Activated gamma-delta T cell treated with anti-CD3 and anti-CD28 coated beads, Interleukin-2, amount 50 U/mL, for 16 hours (primary cell): ENCODE data around the gene GHRH.

Experiments
- DNase-seq: peaks from one replicate; pipeline ENCODE4 v3.0.0-alpha.2; 2020; ENCODE audit warnings: low read depth

The GHRH gene

DNA sequence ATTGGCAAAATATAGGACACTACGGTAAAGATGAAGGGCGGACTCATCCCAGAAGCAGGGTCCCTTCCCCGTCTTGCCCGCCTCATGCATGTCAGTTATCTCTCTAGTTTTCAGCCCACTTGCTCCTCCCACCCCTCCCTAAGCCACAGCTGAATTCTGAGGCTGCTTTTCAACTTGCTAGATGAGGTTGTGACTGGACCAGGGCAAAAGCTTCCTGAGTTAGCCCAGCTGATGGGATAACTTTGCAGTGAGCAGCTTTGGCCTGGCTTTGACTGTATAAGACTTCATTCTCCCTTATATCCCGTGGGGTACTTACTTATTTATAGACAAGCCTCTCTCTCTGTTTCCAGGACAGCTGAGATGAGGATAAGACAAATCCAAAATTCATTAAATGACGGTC, 23.2 kb downstream of the GHRH start:
- DNase-seq, result no peak

- DNase-seq, result no peak
Measured at GRCh38 chr20:37237656-37238055, 24.0 kb downstream of the GHRH start.

DNA sequence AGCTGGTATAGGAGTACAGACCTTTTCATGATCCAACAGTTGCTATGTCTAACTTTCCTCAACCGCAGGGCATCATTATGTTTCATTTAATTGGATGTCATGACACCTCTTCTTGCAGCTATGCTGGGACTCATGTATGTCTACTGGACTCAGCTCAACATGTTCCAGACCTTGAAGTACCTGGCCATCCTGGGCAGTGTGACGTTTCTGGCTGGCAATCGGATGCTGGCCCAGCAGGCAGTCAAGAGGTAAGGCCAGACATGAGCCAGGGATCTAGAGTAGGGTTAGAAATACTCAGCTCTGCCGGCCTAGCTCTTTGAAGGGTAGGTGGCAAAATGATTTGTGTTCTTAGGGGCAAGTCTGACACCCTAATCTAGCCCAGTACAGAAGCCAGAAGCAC, 25.2 kb downstream of the GHRH start:
- DNase-seq, result no peak

DNA sequence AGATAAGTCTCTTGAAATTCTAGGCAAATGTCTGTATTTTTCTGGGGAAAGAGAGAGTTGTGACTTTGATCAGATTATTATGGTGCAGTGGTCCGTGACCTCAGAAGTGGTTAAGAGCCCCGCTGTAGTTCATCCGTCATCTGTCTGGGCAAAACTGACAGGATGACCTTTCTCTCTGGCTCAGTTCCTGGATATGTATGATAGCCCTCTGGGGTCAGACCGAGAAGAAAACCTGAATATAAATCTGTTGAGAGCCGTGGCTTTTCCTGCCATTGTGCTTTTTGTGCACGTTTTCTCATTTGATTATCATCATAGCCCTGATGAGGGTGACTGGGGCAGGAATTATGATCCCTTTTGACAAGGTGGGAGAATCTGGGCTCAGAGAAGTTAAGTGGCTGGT, 26.5 kb downstream of the GHRH start:
- DNase-seq, result no peak

DNA sequence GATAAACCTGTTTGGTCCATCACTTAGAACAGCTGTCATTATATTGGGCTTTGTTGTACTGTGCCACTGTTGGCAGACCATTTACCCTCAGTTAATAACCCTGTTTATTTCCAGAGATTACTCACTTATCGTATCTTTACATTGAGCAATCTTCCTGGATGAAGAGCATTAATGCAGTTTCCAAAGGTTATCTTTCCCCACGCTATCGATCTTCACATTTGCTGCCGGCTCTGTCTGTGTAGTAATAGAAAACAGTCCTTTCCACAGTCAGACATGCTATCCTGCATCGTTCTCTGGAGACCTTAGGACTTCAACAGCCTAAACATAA, 27.4 kb downstream of the GHRH start:
- no peak for DNase-seq

DNA sequence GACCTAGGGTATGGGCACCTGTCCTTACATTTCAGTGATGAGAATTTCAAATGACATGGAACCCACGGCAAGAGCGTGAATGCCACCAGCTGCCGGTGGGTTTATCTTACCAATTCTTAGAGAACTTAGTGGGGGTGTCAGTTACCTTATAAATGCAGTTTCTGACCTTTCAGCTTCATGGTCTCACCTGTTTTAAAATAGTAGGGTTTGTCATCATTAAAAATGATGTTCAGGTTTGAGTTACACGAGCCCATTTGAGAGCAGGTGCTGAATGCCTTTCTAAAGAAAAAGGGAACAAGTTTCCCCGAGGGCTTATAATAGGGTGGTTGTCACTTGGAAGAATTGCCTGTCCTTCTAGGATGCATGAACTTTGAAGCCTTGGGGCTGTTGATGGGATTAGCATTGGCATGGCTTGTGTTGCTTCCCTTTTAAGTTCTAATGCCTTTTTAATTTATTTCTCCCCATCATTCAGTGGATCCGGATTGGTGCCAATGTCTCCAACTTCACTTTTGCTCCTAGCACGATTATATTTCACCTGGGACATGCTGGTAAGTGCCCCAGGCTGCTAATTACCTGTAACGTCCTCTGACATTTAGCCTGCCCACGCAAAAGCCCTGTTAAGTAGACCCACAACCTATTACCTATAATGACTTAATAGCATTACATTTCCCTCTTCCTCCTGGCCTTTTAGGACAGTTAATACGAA, 27.9 kb downstream of the GHRH start:
- no peak for DNase-seq

- no peak for DNase-seq
Measured at GRCh38 chr20:37231947-37232630, 29.5 kb downstream of the GHRH start.

DNA sequence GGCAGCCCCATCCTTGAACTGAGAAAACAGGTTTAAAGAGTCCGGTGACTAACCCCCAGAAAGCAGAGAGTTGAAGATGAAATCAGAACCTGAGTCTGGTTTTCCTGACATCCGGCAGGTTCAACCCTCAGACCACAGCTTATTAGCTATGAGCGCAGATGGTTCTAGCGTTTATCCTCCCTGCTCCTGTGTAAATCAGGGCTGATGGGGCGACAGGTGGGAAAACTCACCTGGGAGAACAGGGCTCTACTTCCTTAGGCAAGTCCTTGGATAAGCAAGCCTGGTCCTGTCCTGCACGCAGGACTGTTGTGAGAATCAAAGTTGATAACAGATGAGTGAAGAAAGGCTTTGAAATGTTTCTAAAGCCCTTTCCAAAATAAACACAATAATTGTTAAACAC, 31.4 kb downstream of the GHRH start:
- no peak for DNase-seq

DNA sequence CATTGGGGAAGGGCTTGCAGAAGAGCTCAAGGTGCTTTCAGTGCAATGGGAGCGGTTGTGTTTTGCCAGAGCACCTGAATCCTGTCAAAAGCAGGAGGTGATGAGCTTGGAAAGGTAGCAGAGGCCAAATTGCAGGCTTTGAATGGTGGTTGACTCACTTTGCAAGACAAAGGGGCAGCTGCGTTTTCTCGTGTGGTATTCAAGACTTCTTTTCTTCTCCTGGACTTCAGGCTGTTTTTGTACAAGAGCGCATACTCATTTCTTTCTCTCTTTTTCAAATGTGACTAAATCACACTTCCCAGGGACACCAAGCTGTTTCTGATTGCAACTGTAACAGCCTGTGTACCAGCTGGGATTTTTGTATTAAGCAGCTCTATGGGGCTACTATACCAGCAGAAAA, 32.3 kb downstream of the GHRH start:
- DNase-seq, result no peak

GRCh38 chr20:37228656-37229055, 33.0 kb downstream of the GHRH start:
- no peak for DNase-seq

DNA sequence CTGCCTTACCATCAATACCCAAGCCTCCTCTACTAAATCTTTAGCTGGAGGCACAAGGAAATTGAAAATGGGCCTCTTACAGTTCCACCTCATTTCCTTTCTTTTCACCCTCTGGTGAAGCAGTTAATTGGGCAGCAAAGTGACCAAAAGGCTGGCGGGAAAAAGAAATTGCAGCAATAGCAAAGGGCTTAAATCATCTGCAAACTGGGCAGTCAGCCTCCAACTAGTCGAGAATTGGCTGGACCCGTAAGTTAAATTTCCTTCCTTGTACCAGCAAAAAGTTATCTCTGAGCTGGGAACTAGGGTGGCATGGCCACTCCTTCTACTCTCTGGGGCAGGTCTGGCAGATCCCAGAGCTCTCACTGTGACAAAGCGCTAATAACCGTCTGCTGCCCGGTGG, 33.5 kb downstream of the GHRH start:
- DNase-seq, result no peak

DNA sequence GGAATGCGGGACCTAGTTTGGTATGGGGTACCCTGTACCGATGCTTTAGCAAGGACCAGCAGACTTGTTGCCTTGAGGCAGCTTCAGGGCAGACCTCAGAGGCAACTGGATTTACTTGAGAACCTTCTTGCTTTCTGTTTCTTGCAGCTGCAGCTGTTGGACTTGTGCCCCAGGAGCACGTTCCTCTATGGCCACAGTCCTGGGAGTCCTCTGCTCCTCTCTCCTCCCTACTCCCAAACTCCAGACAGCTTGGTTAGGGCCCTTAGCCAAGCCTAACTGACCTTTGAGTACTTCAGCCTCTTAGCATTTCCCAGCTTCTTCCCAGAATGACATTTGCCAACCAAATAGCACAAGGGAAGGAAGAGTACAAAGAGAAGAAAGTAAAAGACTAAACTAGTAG, 34.7 kb downstream of the GHRH start:
- DNase-seq, result no peak

DNA sequence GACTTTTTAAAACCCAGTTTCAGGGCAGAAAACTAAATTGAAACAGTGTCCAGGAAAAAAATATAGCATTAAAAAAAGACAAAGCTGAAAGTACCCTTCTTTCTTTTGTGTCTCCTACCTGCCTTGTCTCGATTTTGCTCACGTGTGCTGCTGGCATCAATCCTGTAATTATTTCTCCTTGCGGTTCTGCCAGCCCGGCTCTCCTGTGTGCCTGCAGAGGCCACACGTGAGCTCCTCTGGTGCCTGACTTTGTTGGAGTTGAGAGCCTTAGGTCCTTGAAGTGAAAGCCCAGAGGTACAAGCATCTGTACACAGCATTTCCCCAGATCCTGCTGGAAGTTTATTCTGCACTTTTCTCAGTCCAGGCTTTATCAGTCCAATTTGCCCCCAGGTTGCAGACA, 36.5 kb downstream of the GHRH start:
- DNase-seq, result no peak

- no peak for DNase-seq
Measured at GRCh38 chr20:37223053-37223452, 38.6 kb downstream of the GHRH start.

DNA sequence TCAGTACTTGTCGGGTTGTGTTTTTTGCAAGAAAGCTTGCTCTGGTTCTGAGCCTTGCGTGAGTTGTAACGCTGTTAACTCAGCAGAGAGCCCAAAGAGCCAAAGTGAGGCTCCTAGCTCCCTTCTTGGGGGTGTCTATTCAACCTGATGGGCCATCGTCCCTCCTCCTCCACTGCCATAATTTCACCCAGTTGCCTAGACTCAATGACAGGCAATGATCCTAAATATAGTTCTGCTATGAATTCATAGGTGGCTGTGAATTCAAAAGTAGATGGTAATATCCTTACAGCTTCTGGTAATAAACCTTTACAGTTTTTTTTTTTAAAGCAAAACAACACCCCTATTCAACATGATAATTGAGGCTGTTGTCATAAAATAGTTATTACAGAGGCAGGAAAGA, 39.5 kb downstream of the GHRH start:
- no peak for DNase-seq

- no peak for DNase-seq
Measured at GRCh38 chr20:37220731-37221130, 40.9 kb downstream of the GHRH start.

DNA sequence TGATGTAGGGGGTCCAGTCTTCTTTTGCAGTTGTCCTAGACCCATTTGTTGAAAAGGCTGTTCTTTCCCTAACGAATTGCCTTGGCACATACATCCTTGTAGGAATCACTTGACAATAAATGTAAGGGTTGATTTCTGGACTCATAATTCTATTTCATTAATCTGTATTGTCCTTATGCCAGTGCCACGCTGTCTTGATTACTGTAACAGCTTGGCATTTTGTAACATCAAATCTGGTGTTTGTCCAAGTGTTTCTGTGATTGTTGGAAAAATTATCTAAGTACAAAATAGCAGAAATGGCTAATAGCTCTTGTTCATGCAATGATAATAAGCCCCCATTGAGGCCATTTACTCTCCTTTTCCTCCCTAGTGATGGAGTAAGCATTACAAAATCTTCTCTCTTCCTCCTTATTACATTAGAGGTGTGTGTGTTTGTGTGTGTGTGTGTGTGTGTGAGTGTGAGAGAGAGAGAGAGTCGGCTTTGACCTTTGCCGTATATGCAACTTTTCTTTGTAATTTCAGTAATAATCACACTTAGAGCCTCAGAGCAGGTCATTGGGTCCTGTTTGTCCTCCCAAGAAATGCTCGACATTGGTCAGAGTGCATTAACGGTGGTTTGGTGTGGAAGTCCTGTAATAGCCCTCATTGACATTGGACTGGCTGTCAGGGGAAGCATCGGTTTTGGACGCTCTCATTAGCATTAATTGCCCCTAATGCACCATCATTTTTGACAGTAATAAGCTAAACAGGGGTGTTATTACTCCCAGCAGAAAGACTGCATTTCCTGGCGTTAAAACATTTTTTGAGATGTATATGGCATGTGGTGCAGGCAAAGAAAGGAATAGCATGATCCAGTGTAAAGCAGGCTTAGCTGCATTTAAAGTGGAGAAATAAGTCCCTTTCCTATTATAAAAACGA, 41.6 kb downstream of the GHRH start:
- DNase-seq, result no peak

DNA sequence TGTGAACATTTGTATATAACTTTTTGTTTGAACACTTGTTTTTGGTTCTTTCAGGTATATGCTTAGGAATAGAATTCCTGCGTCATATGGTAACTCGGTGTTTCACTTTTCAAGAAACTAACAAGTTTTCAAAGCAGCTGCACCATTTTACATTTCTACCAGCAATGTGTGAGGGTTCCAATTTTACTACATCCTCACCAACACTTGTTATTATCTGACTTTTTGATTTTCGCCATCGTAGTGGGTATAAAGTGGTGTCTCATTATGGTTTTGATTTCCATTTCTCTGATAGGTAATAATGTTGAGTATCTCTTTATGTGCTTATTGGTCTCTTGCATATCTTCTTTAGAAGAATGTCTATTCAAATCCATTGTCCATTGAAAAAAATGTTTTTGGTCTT, 42.6 kb downstream of the GHRH start:
- no peak for DNase-seq

- no peak for DNase-seq
Measured at GRCh38 chr20:37218441-37218840, 43.2 kb downstream of the GHRH start.

DNA sequence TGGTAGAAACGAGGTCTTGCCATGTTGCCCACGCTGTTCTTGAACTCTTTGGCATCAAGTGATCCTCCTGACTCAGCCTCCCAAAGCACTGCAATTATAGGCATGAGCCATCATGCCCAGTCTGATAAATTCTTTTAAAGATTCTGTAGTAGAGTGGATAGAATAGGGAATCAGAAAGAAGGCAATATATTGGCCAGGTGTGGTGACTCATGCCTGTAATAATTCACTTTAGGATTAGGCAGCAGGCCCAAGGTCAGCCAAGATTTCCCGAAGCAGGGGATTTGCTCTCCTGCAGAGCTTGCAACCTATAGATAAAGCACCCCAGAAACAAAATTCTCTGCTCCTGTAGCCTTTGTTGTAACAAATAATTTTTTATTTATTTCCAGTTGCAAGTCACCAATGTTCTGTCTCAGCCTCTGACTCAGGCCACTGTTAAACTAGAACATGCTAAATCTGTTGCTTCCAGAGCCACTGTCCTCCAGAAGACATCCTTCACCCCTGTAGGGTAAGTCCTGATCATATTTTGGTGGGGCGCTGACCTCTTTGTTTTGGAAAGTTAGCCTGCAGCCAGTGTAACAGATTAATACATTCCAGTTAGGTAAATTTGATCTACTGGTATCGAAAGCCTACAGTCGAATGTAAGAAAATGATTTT, 51.8 kb downstream of the GHRH start:
- no peak for DNase-seq

DNA sequence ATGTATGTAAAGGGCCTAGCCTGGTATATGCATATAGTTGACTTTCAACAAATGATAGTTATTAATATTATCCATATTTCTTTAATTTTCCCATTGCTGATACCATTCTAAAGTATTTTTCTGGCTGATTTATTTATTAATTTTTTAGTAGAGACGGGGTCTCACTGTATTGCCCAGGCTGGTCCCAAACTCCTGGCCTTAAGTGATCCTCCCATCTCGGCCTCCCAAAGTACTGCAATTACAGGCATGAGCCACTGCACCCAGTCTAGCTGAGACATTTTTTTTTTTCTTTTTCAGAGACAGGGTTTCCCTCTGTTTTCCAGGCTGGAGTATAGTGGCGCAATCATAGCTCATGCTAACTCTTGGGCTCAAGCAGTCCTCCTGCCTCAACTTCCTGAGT, 52.4 kb downstream of the GHRH start:
- no peak for DNase-seq

DNA sequence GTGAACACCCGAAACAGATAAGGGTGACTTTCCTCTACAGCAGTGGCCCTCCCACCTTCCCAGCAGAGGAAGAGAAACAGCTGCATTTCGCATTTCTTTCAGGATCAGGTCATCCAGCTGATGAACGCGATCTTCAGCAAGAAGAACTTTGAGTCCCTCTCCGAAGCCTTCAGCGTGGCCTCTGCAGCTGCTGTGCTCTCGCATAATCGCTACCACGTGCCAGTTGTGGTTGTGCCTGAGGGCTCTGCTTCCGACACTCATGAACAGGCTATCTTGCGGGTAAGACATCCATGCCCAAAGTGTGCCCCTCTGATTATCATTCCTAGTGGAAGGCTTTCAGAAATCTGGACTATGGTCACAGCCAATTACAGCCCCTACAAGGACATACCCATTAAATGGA, 54.4 kb downstream of the GHRH start:
- DNase-seq, result no peak

DNA sequence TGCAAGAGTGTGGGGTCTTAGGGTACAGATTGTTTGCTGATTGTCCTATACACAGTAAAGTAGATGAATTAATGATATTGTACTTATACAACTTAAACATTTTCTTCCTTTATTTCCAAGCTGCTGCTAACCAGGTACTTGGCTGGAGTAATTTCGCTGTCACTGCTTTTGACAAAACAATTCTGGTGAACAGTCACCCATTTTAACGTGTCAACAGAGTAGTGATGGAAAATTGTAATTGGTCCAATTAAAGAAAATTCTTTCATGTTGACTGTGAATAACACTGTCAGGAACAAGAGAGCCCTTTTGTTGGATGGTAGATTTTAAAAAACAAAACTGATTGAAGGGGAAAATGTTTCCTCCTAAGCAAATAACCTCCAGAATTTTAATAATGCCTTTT, 55.8 kb downstream of the GHRH start:
- DNase-seq, result no peak
